ENCODE measurements around the gene SLC7A1.
A peak's percentile ranks its signal among the peaks of the same experiment; 100 is the strongest.

The SLC7A1 gene

DNA sequence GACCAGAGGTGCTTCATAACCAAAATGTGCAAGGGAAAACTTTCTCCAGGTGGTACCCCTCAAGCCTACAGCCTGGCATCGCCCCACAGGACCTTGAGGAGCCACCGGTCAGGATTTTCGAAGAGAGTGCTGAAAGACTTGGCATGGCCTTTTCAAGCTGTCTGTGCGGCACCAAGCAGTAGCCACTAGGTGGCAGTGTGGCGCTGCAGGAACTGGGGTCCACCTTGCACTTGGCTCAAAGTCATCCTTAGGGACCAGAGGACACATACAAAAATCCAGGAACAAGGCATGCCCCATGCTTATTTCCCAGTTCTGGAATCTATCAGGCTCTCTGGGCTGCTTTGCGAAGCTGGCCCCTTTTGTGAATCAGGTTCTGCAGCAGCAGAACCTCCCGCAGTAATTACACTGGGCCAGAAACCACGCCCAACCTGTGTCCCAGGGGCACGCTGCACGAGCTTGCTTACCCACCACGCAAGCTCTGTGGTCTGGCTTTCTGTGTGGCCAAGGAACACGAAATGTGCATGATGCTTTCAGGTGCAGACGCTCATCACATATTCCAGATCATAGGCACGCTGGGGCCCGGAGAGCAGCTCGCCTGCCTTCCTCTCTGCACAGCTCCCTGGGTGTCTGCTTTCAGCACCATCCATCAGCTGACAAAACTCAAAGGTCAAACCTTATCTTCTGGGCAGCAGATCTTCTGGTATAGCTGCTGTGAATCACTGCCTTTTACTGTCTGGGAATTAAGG is 87.2 kb downstream of the SLC7A1 start:
- DNase-seq: peak; percentile 91

DNA sequence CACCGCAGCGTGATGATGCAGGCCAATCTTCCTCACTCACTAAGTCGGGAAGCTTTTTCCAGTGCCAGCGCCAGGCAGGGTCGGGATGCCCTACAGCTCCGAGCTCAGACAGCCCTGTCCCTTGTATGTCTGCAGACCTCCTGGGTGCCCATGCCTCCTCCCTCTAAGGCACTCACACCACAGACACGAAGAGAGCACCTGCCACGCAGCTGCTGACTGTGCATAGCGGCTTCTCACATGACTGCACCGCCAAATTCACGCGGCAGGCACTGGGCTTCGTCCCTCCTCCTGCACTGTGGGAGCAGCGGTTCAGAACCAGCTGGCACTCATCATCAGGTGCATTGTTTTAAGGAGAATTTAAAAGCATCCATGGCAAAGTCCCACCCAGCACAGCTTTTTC is 88.1 kb downstream of the SLC7A1 start:
- DNase-seq: peak; percentile 64

DNA sequence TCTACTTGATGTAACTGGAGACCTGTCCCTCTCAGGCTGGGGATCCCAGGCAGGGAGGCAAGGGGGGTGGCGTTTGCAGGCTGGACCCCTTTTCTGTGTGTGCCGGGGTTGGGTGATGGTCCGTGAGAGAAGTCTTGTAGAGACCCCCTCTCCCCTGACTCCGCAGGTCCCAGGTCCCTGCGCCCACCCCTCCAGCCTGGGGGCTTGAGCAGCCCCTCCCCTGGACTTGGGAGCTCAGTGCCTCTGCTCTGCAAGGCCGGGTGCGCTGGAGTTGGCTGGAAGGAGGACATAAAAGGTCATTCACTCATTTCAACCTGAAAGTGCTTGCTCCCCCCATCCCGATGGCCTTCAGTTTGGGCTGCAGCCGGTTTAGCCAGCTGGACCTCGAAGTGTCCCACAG is 89.5 kb downstream of the SLC7A1 start:
- no peak for DNase-seq

DNA sequence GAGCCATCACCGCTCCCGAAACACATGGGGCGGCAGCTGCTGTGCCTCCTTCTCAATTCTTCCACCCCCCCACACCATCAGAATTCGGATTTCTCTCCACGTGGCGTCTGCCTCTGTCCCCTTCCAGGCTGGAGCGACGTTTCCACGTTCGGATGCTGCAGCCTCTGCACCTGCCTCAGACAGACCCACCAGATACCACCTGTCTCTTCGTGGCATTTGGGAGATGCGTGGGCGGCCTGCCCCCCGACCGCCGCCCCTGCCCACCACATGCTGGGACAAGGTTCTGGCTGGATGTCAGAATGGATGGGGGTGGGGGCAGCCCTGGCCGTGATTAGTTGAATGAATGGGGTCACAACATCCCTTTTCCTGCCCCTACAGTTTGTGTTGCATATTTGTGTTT is 90.0 kb downstream of the SLC7A1 start:
- DNase-seq: no peak

DNA sequence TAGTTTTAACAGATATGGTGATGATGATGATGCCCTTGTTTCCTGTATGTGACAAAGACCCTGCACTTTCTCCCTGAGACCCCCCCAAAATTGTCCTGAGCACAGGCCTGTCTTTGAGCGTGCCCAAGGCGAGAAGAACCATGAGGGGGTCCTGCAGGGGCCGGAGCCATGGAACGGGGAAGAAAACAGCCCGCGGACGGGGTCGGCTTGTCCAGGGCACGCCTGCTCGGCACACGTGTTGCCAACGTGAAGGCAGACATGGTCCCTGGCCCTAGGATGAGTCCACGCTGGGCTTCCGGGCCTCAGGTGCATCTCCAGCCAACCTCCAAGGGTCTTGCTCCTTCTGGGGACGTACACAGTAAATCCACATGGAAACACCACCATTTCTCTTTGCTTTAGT is 90.8 kb downstream of the SLC7A1 start:
- DNase-seq: no peak

- DNase-seq: no peak
Observed at GRCh38 chr13:29503041-29503837, 92.2 kb downstream of the SLC7A1 start.

- no peak for DNase-seq
Observed at GRCh38 chr13:29502391-29503008, 93.0 kb downstream of the SLC7A1 start.

GRCh38 chr13:29501674-29502073 is 93.8 kb downstream of the SLC7A1 start:
- no peak for DNase-seq

- DNase-seq: no peak
Observed at GRCh38 chr13:29500386-29500785, 95.1 kb downstream of the SLC7A1 start.

- DNase-seq: no peak
Observed at GRCh38 chr13:29499506-29500165, 95.9 kb downstream of the SLC7A1 start.

- no peak for DNase-seq
Observed at GRCh38 chr13:29498426-29499040, 97.0 kb downstream of the SLC7A1 start.

DNA sequence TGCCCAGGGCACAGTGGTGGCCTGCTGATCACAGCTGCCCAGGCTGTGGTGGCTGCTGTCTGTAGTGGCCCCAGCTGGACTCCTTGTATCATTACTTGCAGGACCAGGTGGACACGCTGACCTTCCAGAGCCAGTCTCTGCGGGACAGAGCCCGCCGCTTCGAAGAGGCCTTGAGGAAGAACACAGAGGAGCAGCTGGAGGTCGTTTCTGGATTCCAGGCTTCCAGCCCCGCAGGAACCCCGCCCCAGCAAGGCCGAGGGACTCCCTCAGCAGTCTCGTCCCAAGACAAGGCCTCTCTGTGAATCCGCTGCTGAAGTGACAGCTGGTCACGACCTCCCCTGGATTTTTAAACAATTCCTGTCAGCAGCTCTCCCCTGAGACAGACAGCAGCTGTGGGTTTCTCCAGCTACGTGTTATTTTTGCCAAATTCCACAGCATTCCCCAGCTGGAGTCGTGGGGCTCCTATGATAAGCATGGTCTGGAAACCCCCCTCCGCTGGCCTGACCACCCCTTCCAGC is 98.3 kb downstream of the SLC7A1 start:
- DNase-seq: peak; percentile 89

DNA sequence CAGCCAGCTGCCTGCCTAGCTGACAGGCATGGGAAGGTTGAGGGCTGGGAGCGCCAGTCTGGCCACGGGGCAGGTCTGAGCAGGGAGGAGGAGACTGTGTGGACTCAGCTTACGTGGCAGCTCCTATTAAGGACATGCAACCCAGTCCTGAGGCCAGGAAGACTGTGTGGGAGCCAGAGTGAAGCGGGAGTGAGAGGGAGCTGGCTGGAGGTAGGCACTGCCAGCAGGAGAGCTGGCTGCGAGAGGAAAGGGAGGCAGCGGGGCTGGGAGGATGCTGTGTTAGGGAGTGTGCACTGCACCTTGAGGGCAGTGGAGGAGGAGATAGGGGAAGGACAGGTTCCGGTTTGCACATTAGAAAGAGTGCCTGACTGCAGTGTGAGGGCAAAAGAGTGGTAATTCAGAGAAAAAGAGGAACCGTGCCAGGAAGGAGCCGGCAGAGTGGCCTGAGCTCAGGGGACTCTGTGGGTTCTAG is 99.2 kb downstream of the SLC7A1 start:
- DNase-seq: no peak

GRCh38 chr13:29494520-29494919 is 101.0 kb downstream of the SLC7A1 start:
- no peak for DNase-seq

- DNase-seq: no peak
Observed at GRCh38 chr13:29493796-29494195, 101.7 kb downstream of the SLC7A1 start.

- DNase-seq: no peak
Observed at GRCh38 chr13:29491248-29491647, 104.2 kb downstream of the SLC7A1 start.

- DNase-seq: no peak
Observed at GRCh38 chr13:29490561-29490885, 105.0 kb downstream of the SLC7A1 start.

DNA sequence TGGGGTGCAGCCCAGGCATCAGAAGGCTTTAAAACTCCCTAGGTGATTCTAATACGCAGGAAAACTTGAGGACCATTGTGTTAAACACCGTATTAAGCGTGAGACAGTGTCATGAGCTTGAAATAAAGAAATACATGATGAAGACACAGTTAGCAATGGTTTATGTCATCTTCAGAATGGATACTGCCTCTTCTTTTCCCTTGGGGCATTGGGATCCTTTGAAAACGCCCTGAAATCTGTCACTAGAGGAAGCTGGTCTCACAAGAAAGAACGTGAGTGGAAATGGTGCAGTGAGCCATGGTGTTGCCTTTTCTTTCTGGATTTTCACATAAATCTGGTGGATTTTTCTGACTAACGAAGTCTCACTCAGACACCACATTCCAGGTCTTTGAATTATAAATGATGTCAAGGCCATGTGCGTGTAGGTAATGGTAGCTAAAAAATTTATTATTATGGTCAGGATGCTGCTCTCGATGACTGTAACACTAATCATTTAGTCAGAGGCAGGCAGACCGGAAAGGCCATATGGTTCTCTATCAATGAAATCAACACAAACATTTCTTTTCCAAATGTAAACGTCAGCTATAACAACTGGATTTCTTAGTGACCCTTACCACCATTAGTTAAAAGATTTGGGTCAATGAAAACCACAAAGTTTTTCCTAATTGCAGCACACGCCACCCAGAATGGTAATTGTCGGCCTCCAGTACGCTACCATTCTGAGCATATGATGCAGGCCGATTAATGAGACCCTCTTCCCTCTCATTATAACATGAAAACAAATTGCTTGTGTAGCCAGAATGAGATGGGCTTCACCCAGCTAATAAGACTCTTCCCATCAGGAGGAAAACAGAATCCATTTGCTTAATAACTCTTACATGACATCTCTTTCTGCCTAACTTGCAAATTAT is 105.6 kb downstream of the SLC7A1 start:
- no peak for DNase-seq

- DNase-seq: no peak
Observed at GRCh38 chr13:29487466-29488454, 107.7 kb downstream of the SLC7A1 start.

DNA sequence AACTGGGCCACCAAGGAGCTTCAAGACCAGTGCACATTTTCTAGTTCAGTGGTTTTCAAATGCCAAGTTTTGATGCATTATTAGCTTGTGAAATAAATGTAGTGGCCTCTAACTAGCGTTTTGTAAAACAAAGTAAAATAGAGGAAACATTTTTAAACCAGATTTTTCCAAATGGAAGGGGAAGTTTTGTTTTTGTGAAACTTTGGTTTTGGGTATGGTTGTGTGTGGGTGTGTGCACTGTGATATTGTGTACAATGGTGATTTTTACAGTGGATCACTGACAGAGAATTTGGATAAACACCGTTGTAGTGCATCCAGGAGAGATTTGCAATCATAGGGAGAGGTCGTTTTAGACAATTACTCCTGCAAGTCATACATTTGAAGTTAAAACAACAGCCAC is 108.9 kb downstream of the SLC7A1 start:
- no peak for DNase-seq

Data from femur (tissue), 1 donor.